Measurements from ENCODE around the gene EPB41.
"Not testable (repeated sequence)": the region's sequence is repeated elsewhere in the genome, so short reads cannot be mapped to it uniquely, and the experiment has no call there.

The EPB41 gene

DNA sequence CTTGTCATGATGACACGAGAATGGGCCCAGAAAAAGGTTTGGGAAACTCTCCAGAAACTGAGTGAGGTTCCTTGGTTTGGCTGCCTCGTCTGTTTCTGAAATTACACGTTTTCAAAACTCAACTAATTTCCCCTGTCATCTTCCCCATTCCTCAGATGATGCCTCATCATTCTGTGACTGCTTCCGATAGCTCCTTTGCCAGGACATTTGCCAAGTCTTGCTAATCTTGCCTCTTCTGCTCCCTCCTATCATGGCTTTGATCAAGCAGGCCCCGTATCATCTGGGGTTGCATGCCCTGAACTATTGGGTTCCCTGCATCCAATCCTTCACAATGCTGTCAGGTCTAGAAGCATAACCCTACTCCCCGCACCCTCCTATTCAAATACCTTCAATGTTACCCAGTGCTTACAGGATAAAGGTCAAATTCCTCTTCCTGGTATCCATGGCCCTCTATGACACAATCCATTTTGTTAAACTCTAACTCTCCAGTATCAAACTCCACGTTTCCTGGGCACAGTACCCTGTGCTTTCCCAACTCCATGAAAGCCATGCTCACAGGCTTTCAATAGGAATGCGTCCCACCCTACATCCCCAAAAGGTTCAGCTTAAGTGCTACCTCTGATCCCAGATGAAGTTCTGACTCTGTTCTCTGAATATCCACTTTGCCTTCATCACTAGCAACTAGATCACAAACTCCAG lies 231.5 kb downstream of the EPB41 start:
- DNase-seq: no peak

DNA sequence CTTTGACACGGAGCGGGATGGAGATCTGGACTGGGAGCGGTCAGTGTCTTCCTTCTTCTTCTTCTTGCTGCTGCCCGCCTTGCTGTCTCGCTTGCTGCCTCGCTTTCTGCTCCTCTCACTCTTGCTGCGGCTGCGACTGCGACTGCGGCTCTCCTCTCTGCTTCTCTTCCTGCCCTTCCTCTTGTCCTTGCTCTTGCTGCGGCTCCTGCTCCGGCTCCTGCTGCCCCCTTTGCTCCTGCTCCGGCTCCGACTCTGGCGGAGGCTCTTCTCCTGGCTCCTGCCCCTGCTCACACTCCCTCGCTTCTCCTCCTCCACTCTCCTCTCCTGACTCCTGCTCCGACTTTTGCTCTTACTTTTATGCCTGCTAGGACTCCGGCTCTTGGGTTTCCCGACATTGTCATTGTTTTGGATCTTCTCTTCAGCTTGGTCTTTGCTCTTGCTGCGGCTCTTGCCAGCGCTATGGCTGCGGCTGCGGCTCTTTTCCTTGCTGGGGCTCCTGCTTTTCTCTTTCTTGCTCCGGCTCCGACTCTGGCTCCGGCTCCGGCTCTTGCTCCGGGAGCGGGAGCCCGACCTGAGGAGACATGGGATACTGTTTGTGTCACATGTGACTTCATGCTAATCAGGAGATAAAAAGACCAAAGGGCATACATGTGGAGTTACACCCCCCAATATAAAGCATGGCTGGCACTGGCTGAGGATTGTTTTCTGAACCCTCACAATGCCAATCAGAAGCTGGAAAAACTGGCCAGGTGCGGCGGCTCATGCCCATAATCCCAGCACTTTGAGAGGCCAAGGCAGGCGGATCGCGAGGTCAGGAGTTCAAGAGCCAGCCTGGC lies 234.5 kb downstream of the EPB41 start:
- DNase-seq: no peak

GRCh38 chr1:29150346-29150745 lies 236.0 kb downstream of the EPB41 start:
- not testable (repeated sequence) for DNase-seq

DNA sequence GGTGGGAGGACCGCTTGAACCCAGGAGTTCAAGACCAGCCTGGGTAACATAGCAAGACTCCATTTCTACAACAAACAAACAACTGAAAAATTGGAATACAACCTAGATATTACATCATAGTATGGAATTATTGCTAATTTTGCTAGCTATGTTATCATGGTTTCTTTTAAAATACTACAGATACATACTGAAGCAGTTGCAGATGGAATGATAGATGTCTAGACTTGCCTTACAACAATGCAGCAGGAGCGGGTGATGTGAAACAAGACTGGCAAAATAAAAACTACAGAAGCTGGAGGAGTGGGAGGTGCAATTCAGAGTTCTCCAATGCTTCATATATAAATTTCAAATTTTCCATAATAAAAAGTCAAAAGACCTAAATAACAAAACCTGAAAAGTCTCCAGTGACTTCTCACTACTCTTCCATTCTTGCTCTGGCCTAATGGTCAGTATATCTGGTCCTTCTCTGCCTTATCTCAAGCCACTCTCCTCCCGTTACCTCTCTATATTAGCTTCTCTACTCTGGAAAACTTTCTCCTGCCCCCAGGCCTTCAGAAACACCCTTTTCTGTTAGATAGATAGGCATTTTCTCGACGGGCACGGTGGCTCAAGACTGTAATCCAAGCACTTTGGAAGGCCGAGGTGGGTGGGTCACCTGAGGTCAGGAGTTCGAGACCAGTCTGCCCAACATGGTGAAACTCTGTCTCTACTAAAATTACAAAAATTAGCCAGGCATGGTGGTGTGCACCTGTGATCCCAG lies 237.9 kb downstream of the EPB41 start:
- DNase-seq: peak in 1 of 2 experiments; percentile 16

GRCh38 chr1:29156543-29157268 lies 242.3 kb downstream of the EPB41 start:
- DNase-seq: peak; percentile 12 to 13

GRCh38 chr1:29157269-29157601 lies 242.9 kb downstream of the EPB41 start:
- no peak for DNase-seq

DNA sequence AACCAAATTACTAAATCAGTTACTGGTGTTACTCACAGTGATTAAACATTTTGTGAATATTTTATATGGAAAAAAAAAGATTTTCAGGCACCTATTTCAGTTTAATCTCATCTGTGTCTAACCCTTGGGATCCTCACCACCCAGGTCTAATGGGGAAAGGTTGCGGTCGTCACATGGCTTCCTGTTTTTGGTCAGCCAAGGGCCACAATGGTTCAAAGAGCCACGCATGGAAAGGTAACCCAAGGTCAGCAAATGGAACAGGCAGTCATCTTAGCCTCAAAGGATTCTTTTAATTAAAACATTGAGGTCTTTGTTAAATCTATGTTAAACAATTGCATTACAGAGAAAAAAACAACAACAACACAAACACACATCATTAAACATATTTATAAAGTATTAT lies 245.4 kb downstream of the EPB41 start:
- DNase-seq: no peak

DNA sequence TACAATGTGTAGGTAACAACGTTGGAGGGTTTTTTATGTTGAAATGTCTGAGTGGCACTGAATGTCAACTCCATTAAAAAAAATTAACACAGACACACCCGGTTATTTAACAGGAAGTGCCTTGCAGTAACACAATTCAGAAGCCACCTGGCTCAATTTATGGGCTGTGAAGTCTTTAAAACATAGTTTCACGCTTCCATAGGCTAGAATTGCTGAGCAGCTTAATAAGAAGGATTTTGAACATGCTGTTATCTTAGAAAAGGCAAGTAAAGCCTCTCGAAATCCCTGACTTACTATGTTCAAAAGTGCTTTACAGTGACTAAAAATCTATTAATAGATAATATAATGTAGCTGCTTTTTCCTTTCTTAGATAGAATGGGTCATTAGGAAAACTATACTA lies 247.7 kb downstream of the EPB41 start:
- DNase-seq: no peak

DNA sequence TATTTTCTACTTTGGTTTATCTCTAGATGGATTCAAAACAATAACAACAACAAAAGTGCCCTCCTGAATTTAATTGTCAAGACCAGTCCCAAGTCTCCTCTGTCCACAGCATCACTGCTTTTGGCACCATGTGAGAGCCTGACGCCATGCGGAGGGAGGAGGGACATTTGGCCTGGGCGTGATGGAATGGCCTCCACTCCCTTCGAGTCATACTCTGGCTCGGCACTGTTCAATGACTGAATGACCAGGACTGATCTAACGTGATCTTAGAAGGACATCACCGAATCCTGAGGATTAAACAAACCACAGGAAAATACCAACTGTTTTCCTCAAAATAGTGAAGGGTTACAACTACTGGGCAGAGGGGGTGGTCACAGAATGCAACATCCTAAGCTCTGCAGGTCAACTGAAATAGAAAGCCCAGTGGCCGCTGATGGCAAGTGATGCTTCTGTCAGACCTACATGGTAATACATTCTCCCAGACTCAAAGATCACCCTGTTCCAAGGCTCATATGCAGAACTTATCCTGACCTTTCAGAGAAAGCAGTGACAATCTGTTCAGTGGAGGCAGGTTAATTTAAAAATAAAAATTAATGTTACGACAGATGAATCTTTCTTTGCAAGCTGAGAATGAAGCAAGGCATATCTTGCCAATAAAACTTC lies 248.2 kb downstream of the EPB41 start:
- peak; percentile 5 to 17 for DNase-seq

DNA sequence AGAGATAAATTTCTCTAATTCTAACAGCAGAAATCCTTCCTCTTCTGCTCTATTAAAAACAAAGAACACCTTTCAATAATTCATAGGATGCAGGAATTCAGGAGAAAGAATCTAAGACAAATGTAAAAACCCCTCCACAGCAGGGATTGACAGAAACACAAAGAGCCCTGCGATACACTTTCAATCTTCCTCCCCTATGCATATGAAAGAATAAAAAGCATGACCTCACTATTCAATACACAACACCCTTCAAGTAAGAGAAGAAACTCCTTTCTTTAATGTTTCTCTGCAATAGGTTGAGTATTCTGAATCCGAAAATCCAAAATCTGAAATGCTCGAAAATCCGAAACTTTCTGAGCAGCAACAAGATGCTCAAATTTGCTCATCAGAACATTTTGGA lies 250.2 kb downstream of the EPB41 start:
- no peak for DNase-seq

DNA sequence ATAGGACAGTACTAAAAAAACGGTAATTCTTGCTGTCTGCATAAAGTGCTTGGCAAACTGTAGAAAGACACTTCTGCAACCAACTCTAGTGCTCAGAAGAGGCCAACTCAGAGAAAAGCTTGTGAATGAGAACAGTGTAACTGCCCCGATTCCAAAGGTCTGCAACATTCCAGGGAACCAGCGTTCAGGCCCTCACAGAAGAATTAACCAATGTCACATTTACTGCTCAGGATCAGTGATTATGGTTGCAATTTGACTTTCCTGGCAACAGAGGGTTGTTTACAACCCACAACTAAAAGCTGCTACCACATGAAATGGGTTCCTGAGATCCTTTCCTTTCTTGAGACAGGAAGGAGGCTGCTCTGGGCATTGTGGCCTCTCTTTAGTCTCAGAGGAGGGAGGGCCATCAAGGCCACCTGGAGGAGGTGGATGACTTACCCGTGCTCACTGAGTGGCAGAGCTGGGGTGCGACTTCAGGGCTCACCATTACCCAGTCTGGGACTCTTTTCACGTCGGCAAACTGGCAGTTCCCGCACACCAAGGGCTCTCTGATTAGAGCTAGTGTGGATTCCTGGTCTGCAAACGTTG lies 252.0 kb downstream of the EPB41 start:
- DNase-seq: peak; percentile 17

- DNase-seq: peak in 1 of 2 experiments; percentile 3
These were observed 253.5 kb downstream of the EPB41 start for GRCh38 chr1:29167904-29168303.

Data from activated T-cell treated with anti-CD3 and anti-CD28 coated beads, Interleukin-2, amount 50 U/mL, for 48 hours (primary cell).